ENCODE data around the gene TNFRSF1B.
A peak's percentile ranks its signal among the peaks of the same experiment; 100 is the strongest.

Gene TNFRSF1B

GRCh38 chr1:12166834-12167492 lies at the start of gene TNFRSF1B:
TSS of gene TNFRSF1B (plus strand) at chr1:12166991. CDS start at chr1:12167092, 101 bp downstream.
- DNase-seq (ENCODE audit: extremely low spot score) = peak; percentile 93
- ChIA-PET CTCF (interaction anchor here (0.7 to 1.3 kb wide), 5 partner anchors 10 to 42 kb away, joined by 3 to 4 read pairs (median 3); no protein-coding TSS in a partner anchor), POLR2A (no interaction called here)
- no peak for TF ChIP-seq CTCF (IDR thresholded peaks at IDR 0.05; ENCODE audit: control extremely low read depth, extremely low read depth, low read depth, missing control alignments)

GRCh38 chr1:12121212-12122003 lies 45.4 kb upstream of the TNFRSF1B start:
- no peak for TF ChIP-seq CTCF (IDR thresholded peaks at IDR 0.05; ENCODE audit: control extremely low read depth, extremely low read depth, low read depth, missing control alignments)
- ChIA-PET POLR2A (no interaction called here), CTCF (interaction anchor here (1.5 to 12.1 kb wide), 4 partner anchors 18 to 107 kb away, joined by 3 to 294 read pairs (median 4); no protein-coding TSS in a partner anchor)
- no peak for DNase-seq (ENCODE audit: extremely low spot score)

- DNase-seq (ENCODE audit: extremely low spot score) = no peak
- POLR2A ChIA-PET = interaction anchor here (0.6 kb wide), 1 partner anchor 18 kb away, joined by 3 read pairs; no protein-coding TSS in a partner anchor
- CTCF ChIA-PET = interaction anchor here (0.9 to 12.1 kb wide), 9 partner anchors 9 to 536 kb away, joined by 3 to 294 read pairs (median 8); no protein-coding TSS in a partner anchor
- no peak for TF ChIP-seq CTCF (IDR thresholded peaks at IDR 0.05; ENCODE audit: control extremely low read depth, extremely low read depth, low read depth, missing control alignments)
These were observed 43.6 kb upstream of the TNFRSF1B start for GRCh38 chr1:12123172-12123571.

GRCh38 chr1:12124693-12125421 lies 41.9 kb upstream of the TNFRSF1B start:
- peak; percentile 95 for TF ChIP-seq CTCF (IDR thresholded peaks at IDR 0.05; ENCODE audit: control extremely low read depth, extremely low read depth, low read depth, missing control alignments)
- peak; percentile 73 for DNase-seq (ENCODE audit: extremely low spot score)
- POLR2A ChIA-PET = no interaction called here
- CTCF ChIA-PET = interaction anchor here (0.5 to 12.1 kb wide), 52 partner anchors 9 to 534 kb away, joined by 3 to 294 read pairs (median 7); partner anchors contain the start of genes DHRS3 and MFN2

GRCh38 chr1:12125422-12126355 lies 41.1 kb upstream of the TNFRSF1B start:
- ChIA-PET CTCF (interaction anchor here (0.5 to 12.1 kb wide), 39 partner anchors 8 to 533 kb away, joined by 3 to 294 read pairs (median 8); partner anchors contain the start of gene DHRS3), POLR2A (interaction anchor here (0.6 kb wide), 1 partner anchor 145 kb away, joined by 4 read pairs; no protein-coding TSS in a partner anchor)
- TF ChIP-seq CTCF (IDR thresholded peaks at IDR 0.05; ENCODE audit: control extremely low read depth, extremely low read depth, low read depth, missing control alignments) = no peak
- no peak for DNase-seq (ENCODE audit: extremely low spot score)

Measured in GM10248 (cell line).